Neural cell (in vitro differentiated cells): ENCODE results near the gene NARS2. TPM values are rescaled to one million over a fixed set of nuclear protein-coding genes. Genes with fewer than 3 reads are reported as not detected.

Experiments used
- H2AFZ ChIP-seq: fragments of 200-600, 300-800 bp; sonication (generic), shearing (Covaris generic); 2 replicates; pipeline ENCODE4 v1.6.0; 2014; ENCODE audit warnings: low read depth, mild to moderate bottlenecking, antibody characterized with exemption, low read length, moderate library complexity
- H3F3A ChIP-seq: fragments of 200-600 bp; shearing (Covaris generic); 2 replicates; pipeline ENCODE4 v1.6.1; 2016; ENCODE audit warnings: mild to moderate bottlenecking, moderate library complexity, mixed read lengths, antibody characterized with exemption, low read length; ENCODE audit not compliant: insufficient read depth, poor library complexity, severe bottlenecking
- H3K27ac ChIP-seq: fragments of 200-600, 300-800 bp; sonication (generic), shearing (Covaris generic); 2 replicates; pipeline ENCODE4 v1.5.1; 2014; ENCODE audit warnings: mild to moderate bottlenecking, low read length, moderate library complexity
- H3K27me3 ChIP-seq: fragments of 300-800, 200-600 bp; sonication (generic), shearing (Covaris generic); 2 replicates; pipeline ENCODE4 v1.6.0; 2014; ENCODE audit warnings: mild to moderate bottlenecking, low read depth, low read length, moderate library complexity; ENCODE audit not compliant: insufficient read depth
- H3K36me3 ChIP-seq: fragments of 300-800, 200-600 bp; sonication (generic), shearing (Covaris generic); 2 replicates; pipeline ENCODE4 v1.5.1; 2014; ENCODE audit warnings: mild to moderate bottlenecking, antibody characterized with exemption, low read length, moderate library complexity; ENCODE audit not compliant: insufficient read depth
- H3K4me2 ChIP-seq: fragments of 300-800, 200-600 bp; sonication (generic), shearing (Covaris generic); 2 replicates; pipeline ENCODE4 v1.6.0; 2014; ENCODE audit warnings: mild to moderate bottlenecking, low read length
- H3K4me3 ChIP-seq: fragments of 300-800, 200-600 bp; sonication (generic), shearing (Covaris generic); 2 replicates; pipeline ENCODE4 v1.5.1; 2014; ENCODE audit warnings: mild to moderate bottlenecking, low read length, moderate library complexity
- H3K79me2 ChIP-seq: fragments of 200-600 bp; shearing (Covaris generic); replicated peaks from 2 replicates; pipeline ENCODE4 v1.6.0; 2014; ENCODE audit warnings: mild to moderate bottlenecking, low read length, moderate library complexity; ENCODE audit not compliant: insufficient read depth
- H3K9ac ChIP-seq: fragments of 300-800, 200-600 bp; sonication (generic), shearing (Covaris generic); 2 replicates; pipeline ENCODE4 v1.6.1; 2016; ENCODE audit warnings: mild to moderate bottlenecking, low read length, mixed read lengths
- H3K9me2 ChIP-seq: fragments of 200-600 bp; shearing (Covaris generic); 2 replicates; pipeline ENCODE4 v1.6.1; 2016; ENCODE audit warnings: mild to moderate bottlenecking, low read length, mixed read lengths; ENCODE audit not compliant: insufficient read depth
- H3K9me3 ChIP-seq: fragments of 200-600, 300-800 bp; sonication (generic), shearing (Covaris generic); 2 replicates; pipeline ENCODE4 v1.6.1; 2016; ENCODE audit warnings: mild to moderate bottlenecking, mixed run types, low read length, moderate library complexity, mixed read lengths
- H4K20me1 ChIP-seq: fragments of 200-600 bp; shearing (Covaris generic); 2 replicates; pipeline ENCODE4 v1.6.1; 2016; ENCODE audit warnings: mild to moderate bottlenecking, mixed run types; ENCODE audit not compliant: insufficient read depth
- EP300 ChIP-seq: fragments of 450-650 bp; conservative IDR thresholded peaks from 2 replicates; pipeline ENCODE4 v1.6.1; 2014; ENCODE audit warnings: antibody characterized with exemption, mild to moderate bottlenecking, moderate library complexity; ENCODE audit not compliant: poor library complexity, severe bottlenecking
- EZH2 ChIP-seq: fragments of 200-600, 300-800 bp; shearing (Covaris generic), sonication (generic); IDR thresholded peaks from 2 replicates; pipeline ENCODE4 v1.6.1; 2014; ENCODE audit warnings: antibody characterized with exemption, low read length, borderline replicate concordance, mild to moderate bottlenecking; ENCODE audit not compliant: insufficient read depth, poor library complexity, severe bottlenecking
- MXI1 ChIP-seq: fragments of 450-650 bp; conservative IDR thresholded peaks from 2 replicates; pipeline ENCODE4 v1.6.1; 2014; ENCODE audit warnings: antibody characterized with exemption, mild to moderate bottlenecking; ENCODE audit not compliant: poor library complexity, severe bottlenecking
- POLR2AphosphoS5 ChIP-seq: IDR thresholded peaks from 2 replicates; pipeline ENCODE4 v1.6.1; 2012
- RAD21 ChIP-seq: fragments of 450-650 bp; conservative IDR thresholded peaks from 2 replicates; pipeline ENCODE4 v1.6.1; 2014; ENCODE audit warnings: antibody characterized with exemption, mild to moderate bottlenecking, moderate library complexity
- SMC3 ChIP-seq: fragments of 450-650 bp; conservative IDR thresholded peaks from 2 replicates; pipeline ENCODE4 v1.6.1; 2014; ENCODE audit warnings: antibody characterized with exemption, mild to moderate bottlenecking, moderate library complexity; ENCODE audit not compliant: poor library complexity
- TAF1 ChIP-seq: IDR thresholded peaks from 2 replicates; pipeline ENCODE4 v1.6.1; 2012; ENCODE audit warnings: low read depth
- polyA plus RNA-seq: library from polyadenylated mRNA; depleted of rRNA; stranded (reverse); fragments of >200 nt; gene quantifications from 2 replicates; pipeline ENCODE4 v1.2.3, GENCODE V29; 2014
- TF ChIP-seq, protein P1 (sequence below): IDR thresholded peaks from 2 replicates; pipeline ENCODE4 v1.6.1; 2012; ENCODE audit warnings: borderline replicate concordance
- TF ChIP-seq, protein P2 (sequence below): fragments of 450-650 bp; IDR thresholded peaks from 2 replicates; pipeline ENCODE4 v1.5.1; 2014; ENCODE audit warnings: antibody characterized with exemption, mild to moderate bottlenecking, moderate library complexity; ENCODE audit not compliant: poor library complexity, severe bottlenecking

NARS2 gene
- polyA plus RNA-seq, 1 donor from 2014 or later, result 39.6 TPM

DNA sequence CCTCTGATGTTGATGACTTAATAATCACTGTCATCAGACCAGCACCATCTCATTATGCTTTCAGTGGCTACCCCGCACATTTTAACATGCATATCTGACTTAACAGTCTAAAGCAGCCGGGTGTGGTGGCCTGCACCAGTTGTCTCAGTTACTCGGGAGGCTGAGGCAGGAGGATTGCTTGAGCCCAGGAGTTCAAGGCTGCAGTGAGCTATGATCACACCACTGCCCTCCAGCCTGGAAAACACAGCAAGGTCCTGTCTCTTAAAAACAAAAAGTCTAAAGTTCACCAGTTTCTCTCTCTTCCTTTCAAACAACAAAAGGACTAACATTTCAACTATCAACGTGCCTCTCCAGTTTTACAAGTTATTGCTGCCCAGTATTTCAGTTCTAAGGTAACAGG, 101.8 kb downstream of the NARS2 start:
- H2AFZ ChIP-seq, result no peak overlapping the region
- TF ChIP-seq RAD21 (no peak), SMC3 (no peak), EP300 (no peak), MXI1 (no peak), TAF1 (no peak), POLR2AphosphoS5 (no peak), EZH2 (no peak)
- TF ChIP-seq, protein P1, sequence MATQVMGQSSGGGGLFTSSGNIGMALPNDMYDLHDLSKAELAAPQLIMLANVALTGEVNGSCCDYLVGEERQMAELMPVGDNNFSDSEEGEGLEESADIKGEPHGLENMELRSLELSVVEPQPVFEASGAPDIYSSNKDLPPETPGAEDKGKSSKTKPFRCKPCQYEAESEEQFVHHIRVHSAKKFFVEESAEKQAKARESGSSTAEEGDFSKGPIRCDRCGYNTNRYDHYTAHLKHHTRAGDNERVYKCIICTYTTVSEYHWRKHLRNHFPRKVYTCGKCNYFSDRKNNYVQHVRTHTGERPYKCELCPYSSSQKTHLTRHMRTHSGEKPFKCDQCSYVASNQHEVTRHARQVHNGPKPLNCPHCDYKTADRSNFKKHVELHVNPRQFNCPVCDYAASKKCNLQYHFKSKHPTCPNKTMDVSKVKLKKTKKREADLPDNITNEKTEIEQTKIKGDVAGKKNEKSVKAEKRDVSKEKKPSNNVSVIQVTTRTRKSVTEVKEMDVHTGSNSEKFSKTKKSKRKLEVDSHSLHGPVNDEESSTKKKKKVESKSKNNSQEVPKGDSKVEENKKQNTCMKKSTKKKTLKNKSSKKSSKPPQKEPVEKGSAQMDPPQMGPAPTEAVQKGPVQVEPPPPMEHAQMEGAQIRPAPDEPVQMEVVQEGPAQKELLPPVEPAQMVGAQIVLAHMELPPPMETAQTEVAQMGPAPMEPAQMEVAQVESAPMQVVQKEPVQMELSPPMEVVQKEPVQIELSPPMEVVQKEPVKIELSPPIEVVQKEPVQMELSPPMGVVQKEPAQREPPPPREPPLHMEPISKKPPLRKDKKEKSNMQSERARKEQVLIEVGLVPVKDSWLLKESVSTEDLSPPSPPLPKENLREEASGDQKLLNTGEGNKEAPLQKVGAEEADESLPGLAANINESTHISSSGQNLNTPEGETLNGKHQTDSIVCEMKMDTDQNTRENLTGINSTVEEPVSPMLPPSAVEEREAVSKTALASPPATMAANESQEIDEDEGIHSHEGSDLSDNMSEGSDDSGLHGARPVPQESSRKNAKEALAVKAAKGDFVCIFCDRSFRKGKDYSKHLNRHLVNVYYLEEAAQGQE, result no peak
- TF ChIP-seq, protein P2, sequence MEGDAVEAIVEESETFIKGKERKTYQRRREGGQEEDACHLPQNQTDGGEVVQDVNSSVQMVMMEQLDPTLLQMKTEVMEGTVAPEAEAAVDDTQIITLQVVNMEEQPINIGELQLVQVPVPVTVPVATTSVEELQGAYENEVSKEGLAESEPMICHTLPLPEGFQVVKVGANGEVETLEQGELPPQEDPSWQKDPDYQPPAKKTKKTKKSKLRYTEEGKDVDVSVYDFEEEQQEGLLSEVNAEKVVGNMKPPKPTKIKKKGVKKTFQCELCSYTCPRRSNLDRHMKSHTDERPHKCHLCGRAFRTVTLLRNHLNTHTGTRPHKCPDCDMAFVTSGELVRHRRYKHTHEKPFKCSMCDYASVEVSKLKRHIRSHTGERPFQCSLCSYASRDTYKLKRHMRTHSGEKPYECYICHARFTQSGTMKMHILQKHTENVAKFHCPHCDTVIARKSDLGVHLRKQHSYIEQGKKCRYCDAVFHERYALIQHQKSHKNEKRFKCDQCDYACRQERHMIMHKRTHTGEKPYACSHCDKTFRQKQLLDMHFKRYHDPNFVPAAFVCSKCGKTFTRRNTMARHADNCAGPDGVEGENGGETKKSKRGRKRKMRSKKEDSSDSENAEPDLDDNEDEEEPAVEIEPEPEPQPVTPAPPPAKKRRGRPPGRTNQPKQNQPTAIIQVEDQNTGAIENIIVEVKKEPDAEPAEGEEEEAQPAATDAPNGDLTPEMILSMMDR, result no peak
- H3K9ac ChIP-seq, result no peak overlapping the region
- H3K36me3 ChIP-seq, result no peaks in the 10 kb centered on the region
- no peaks in the 10 kb centered on the region for H3F3A ChIP-seq
- no peak overlapping the region for H3K27ac ChIP-seq
- H3K4me3 ChIP-seq, result no peak overlapping the region
- no peaks in the 10 kb centered on the region for H4K20me1 ChIP-seq
- H3K9me2 ChIP-seq, result no peaks in the 10 kb centered on the region
- no peaks in the 10 kb centered on the region for H3K9me3 ChIP-seq
- no peaks in the 10 kb centered on the region for H3K79me2 ChIP-seq
- no peaks in the 10 kb centered on the region for H3K27me3 ChIP-seq
- no peak overlapping the region for H3K4me2 ChIP-seq

DNA sequence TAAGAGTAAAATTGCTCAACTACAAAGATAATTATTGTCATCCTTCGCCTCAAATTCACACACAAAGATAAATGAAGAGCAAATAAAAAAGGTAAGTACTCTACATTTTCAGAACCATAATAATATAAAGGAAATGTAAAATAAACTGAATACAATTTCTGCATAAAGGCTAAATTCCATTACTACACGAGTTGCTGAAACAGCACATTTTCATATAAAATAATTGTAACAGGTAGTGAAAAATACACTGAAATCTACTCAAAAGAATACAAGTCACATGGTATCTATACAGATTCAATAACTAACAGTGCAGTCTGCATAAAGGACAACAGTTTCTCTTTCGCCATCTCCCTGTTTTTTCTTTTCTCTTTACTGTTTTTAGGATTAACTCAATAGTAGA, 102.3 kb downstream of the NARS2 start:
- H2AFZ ChIP-seq, result no peak overlapping the region
- no peaks in the 10 kb centered on the region for H3K36me3 ChIP-seq
- TF ChIP-seq TAF1 (no peak), SMC3 (no peak), EZH2 (no peak), POLR2AphosphoS5 (no peak), EP300 (no peak), RAD21 (no peak), MXI1 (no peak)
- TF ChIP-seq, protein P2, result no peak
- TF ChIP-seq, protein P1, result no peak
- no peaks in the 10 kb centered on the region for H3K9me2 ChIP-seq
- H3K27ac ChIP-seq, result no peak overlapping the region
- no peaks in the 10 kb centered on the region for H3K79me2 ChIP-seq
- no peak overlapping the region for H3K9ac ChIP-seq
- H4K20me1 ChIP-seq, result no peaks in the 10 kb centered on the region
- H3K9me3 ChIP-seq, result no peaks in the 10 kb centered on the region
- no peak overlapping the region for H3K4me2 ChIP-seq
- no peaks in the 10 kb centered on the region for H3F3A ChIP-seq
- H3K27me3 ChIP-seq, result no peaks in the 10 kb centered on the region
- H3K4me3 ChIP-seq, result no peak overlapping the region
